Measurements from ENCODE around the gene SSRP1. TPM values are rescaled to one million over a fixed set of nuclear protein-coding genes. Genes with fewer than 3 reads are reported as not detected.

The SSRP1 gene
- total and polyA plus RNA-seq, 2 of the 4 experiments (the other 2 are of a cell fraction) = 106 to 146 TPM

- peak; percentile 21 for DNase-seq
- H2BK15ac ChIP-seq (ENCODE audit: low read depth, low read length) = no peak overlapping the region
- no peak overlapping the region for H2BK20ac ChIP-seq (ENCODE audit: low read depth, low read length)
- no peak overlapping the region for H3K14ac ChIP-seq (replicated peaks; ENCODE audit: low read depth, low read length)
- no peak overlapping the region for H2AFZ ChIP-seq (replicated peaks; ENCODE audit: low read length, poor library complexity)
- H3K56ac ChIP-seq (ENCODE audit: extremely low read depth, insufficient read depth, low read length) = no peak overlapping the region
- H3K4ac ChIP-seq (ENCODE audit: low read depth, low read length) = no peak overlapping the region
- intact Hi-C loops (cut with micrococcal nuclease) = no loop called here
- dilution Hi-C loops (cut with HindIII; ENCODE audit: low sequenced_read_pairs, unreplicated experiment) = no loop called here
- no peaks in the 10 kb centered on the region for H3K27me3 ChIP-seq (ENCODE audit: control insufficient read depth, insufficient read depth, low read length)
- H3K4me2 ChIP-seq (ENCODE audit: low read depth, low read length) = no peak overlapping the region; the same call in 1 of the 2 replicates
- H4K91ac ChIP-seq (ENCODE audit: insufficient read depth, low read depth, low read length) = no peak overlapping the region
- CTCF ChIA-PET = no interaction called here
- H3K79me1 ChIP-seq (ENCODE audit: low read depth in 1 of 2, low read length in 2 of 2) = peaks cover 33 to 85% of the 10 kb centered on the region in 2 experiments
- ATAC-seq (ENCODE audit: low read depth) = no peak
- no peak overlapping the region for H2AK5ac ChIP-seq (ENCODE audit: low read depth, low read length)
- peaks cover 30% of the 10 kb centered on the region for H3K4me1 ChIP-seq (ENCODE audit: control insufficient read depth, insufficient read depth, low read length)
- H3K9ac ChIP-seq (ENCODE audit: low read depth, low read length) = no peak overlapping the region
- no peak overlapping the region; the same call in 1 of the 2 replicates for H4K5ac ChIP-seq (ENCODE audit: low read depth, low read length)
- H4K8ac ChIP-seq (ENCODE audit: low read depth in 2 of 2, low read length in 2 of 2) = no peak overlapping the region
- H3K9me1 ChIP-seq (ENCODE audit: insufficient read depth, low read length) = peaks cover 48% of the 10 kb centered on the region
- BruUV-seq (replicated peaks) = no TSS peak
- H2AK9ac ChIP-seq (replicated peaks; ENCODE audit: low read depth, low read length, poor library complexity) = peak overlapping the region; percentile 60
- 0 out of 2 replicates have a peak overlapping the region, but pooled peaks have one; percentile 8 for H3K23ac ChIP-seq (ENCODE audit: low read depth, low read length)
- H3K36me3 ChIP-seq (ENCODE audit: control insufficient read depth, insufficient read depth, low read length) = peaks cover 67% of the 10 kb centered on the region
- no peak overlapping the region for H2BK5ac ChIP-seq (ENCODE audit: low read depth, low read length, poor library complexity, severe bottlenecking)
- H3K4me3 ChIP-seq (ENCODE audit: insufficient read depth, low read depth, low read length) = no peak overlapping the region
- POLR2A ChIA-PET (ENCODE audit: unreplicated experiment) = interaction anchor here (0.7 kb wide), 1 partner anchor 1826 kb away, joined by 12 read pairs; no protein-coding TSS in a partner anchor
- H2BK120ac ChIP-seq (ENCODE audit: low read depth, low read length) = no peak overlapping the region
- H4K20me1 ChIP-seq (ENCODE audit: insufficient read depth, low read length) = peaks cover 81% of the 10 kb centered on the region
- no peaks in the 10 kb centered on the region for H3K9me3 ChIP-seq (ENCODE audit: control insufficient read depth, insufficient read depth, low read length)
- no CpG with 5 or more reads among the region's 2 CpGs for WGBS, 2 experiments (ENCODE audit: extremely low coverage in 2 of 2, insufficient read length in 1 of 2)
- TF ChIP-seq MAZ (IDR thresholded peaks at IDR 0.05; ENCODE audit: borderline replicate concordance, low read depth, low read length) (no peak), CHD1 (IDR thresholded peaks at IDR 0.05; ENCODE audit: low read depth, low read length) (no peak), CTCF (conservative IDR thresholded peaks at IDR 0.05; ENCODE audit: low read depth, low read length) (no peak), CEBPB (IDR thresholded peaks at IDR 0.05; ENCODE audit: low read depth, low read length) (no peak), MXI1 (IDR thresholded peaks at IDR 0.05; ENCODE audit: borderline replicate concordance, low read depth, low read length) (no peak), BHLHE40 (IDR thresholded peaks at IDR 0.05; ENCODE audit: low read depth, low read length) (no peak), FOS (IDR thresholded peaks at IDR 0.05; ENCODE audit: low read depth, low read length) (no peak), MAFK (IDR thresholded peaks at IDR 0.05; ENCODE audit: low read depth, low read length) (no peak), POLR2A (IDR thresholded peaks at IDR 0.05; ENCODE audit: low read depth, low read length) (no peak), USF2 (IDR thresholded peaks at IDR 0.05; ENCODE audit: low read depth, low read length) (no peak), RFX5 (IDR thresholded peaks at IDR 0.05; ENCODE audit: low read depth, low read length) (no peak), RCOR1 (IDR thresholded peaks at IDR 0.05; ENCODE audit: insufficient replicate concordance, low read length) (no peak), RAD21 (IDR thresholded peaks at IDR 0.05; ENCODE audit: low read length) (no peak), SMC3 (IDR thresholded peaks at IDR 0.05; ENCODE audit: low read depth, low read length) (no peak), NFE2L2 (IDR thresholded peaks at IDR 0.05; ENCODE audit: low read depth, low read length) (no peak)
- TF ChIP-seq, protein P1, sequence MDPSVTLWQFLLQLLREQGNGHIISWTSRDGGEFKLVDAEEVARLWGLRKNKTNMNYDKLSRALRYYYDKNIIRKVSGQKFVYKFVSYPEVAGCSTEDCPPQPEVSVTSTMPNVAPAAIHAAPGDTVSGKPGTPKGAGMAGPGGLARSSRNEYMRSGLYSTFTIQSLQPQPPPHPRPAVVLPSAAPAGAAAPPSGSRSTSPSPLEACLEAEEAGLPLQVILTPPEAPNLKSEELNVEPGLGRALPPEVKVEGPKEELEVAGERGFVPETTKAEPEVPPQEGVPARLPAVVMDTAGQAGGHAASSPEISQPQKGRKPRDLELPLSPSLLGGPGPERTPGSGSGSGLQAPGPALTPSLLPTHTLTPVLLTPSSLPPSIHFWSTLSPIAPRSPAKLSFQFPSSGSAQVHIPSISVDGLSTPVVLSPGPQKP (IDR thresholded peaks at IDR 0.05; ENCODE audit: borderline replicate concordance, low read depth, low read length) = no peak
- H3K27ac ChIP-seq (ENCODE audit: insufficient read depth, low read length) = peak overlapping the region; percentile 14; the same call in 1 of the 2 replicates
- no peak overlapping the region; the same call in 1 of the 2 replicates for H3K18ac ChIP-seq (ENCODE audit: low read depth, low read length)
- in situ Hi-C loops (cut with MboI; ENCODE audit: low sequenced_read_pairs) = no loop called here
Measured at GRCh38 chr11:57318178-57318577, 17.5 kb downstream of the SSRP1 start.
